Measurements from ENCODE around the gene MYH9. TPM values are rescaled to one million over a fixed set of nuclear protein-coding genes. Genes with fewer than 3 reads are reported as not detected.

Gene MYH9
- total RNA-seq, 8 experiments from 2014 or later, result 10.0 to 119 (median 53.1) TPM

- WGBS, 10 experiments, result 70 to 100% (median 80%) methylated on average over 1 to 9 of the region's 11 CpGs; no CpG with 5 or more reads in 5 of the 10 experiments
- Histone ChIP-seq H3K27ac (no peak overlapping the region), H3K4me1 (replicated peaks in 1 of 2) (no peaks in the 10 kb centered on the region), H3K4me3 (no peak overlapping the region)
- ATAC-seq (replicated peaks in 6 of 8), result no peak
- in situ Hi-C loops (cut with MboI; ENCODE audit: low pct_unique_long_range_greater_than_20kb in 2 of 9, low sequenced_read_pairs in 9 of 9, unreplicated experiment in 9 of 9), result loop anchor here in 2 of 9 experiments (25.0 kb wide), 1 partner anchor 140 kb away; no protein-coding TSS in a partner anchor
These were observed 65.2 kb downstream of the MYH9 start for GRCh38 chr22:36322602-36322915.

DNA sequence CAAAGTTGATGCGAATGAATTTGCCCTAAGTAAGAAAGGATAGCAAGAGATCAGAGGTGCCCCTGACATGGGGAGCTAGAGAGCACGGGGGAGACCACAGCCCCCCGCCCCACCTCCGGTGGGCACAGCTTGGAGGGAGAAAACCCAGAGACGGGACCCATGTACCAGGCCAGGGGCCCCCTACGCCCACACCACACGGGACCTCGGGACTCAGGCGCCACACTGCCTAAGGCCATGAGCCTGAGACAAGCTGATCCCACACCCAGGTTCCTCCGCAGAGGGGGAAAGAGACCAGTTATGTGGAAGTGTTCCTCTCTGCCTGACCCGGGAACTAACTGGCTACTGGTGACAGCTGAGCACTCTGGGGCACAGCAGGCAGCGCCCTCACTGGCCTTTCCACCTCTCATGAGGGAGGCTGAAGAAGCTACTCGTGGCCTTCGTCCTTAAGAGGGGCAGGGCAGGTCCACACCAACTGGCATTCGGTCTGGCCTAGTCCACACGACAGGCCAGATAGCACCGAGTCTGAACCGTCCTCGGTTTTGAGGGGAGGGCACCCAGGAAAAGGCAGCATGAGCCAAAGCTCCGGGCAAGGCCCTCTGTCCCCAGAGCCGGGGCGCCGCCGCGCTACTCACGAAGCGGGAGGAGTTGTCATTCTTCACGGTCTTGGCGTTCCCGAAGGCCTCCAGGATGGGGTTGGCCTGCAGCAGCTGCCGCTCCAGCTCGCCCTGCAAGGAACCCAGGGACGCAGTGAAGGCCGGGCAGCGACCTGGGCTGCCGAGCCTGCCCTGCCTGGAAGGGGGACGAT lies 65.8 kb downstream of the MYH9 start:
- Histone ChIP-seq H3K4me3 (no peak overlapping the region), H3K4me1 (replicated peaks in 1 of 2) (no peaks in the 10 kb centered on the region), H3K27ac (no peak overlapping the region)
- in situ Hi-C loops (cut with MboI; ENCODE audit: low pct_unique_long_range_greater_than_20kb in 2 of 9, low sequenced_read_pairs in 9 of 9, unreplicated experiment in 9 of 9), result loop anchor here in 2 of 9 experiments (25.0 kb wide), 1 partner anchor 140 kb away; no protein-coding TSS in a partner anchor
- 90 to 100% (median 99%) methylated on average over 1 to 19 of the region's 37 CpGs; no CpG with 5 or more reads in 6 of the 10 experiments for WGBS, 10 experiments
- ATAC-seq (replicated peaks in 6 of 8), result no peak

- no peak for ATAC-seq (replicated peaks in 6 of 8)
- H3K4me3 ChIP-seq, result no peak overlapping the region
- 83 to 100% (median 94%) methylated on average over 1 to 4 of the region's 9 CpGs; no CpG with 5 or more reads in 6 of the 10 experiments for WGBS, 10 experiments
- no peak overlapping the region for H3K27ac ChIP-seq
- no peaks in the 10 kb centered on the region for H3K4me1 ChIP-seq (replicated peaks in 1 of 2)
- in situ Hi-C loops (cut with MboI; ENCODE audit: low pct_unique_long_range_greater_than_20kb in 2 of 9, low sequenced_read_pairs in 9 of 9, unreplicated experiment in 9 of 9), result loop anchor here in 2 of 9 experiments (25.0 kb wide), 1 partner anchor 142 kb away; no protein-coding TSS in a partner anchor
These were observed 67.2 kb downstream of the MYH9 start for GRCh38 chr22:36320553-36320952.

- Histone ChIP-seq H3K27ac (no peak overlapping the region), H3K4me3 (no peak overlapping the region), H3K4me1 (replicated peaks in 1 of 2) (no peaks in the 10 kb centered on the region)
- in situ Hi-C loops (cut with MboI; ENCODE audit: low pct_unique_long_range_greater_than_20kb in 2 of 9, low sequenced_read_pairs in 9 of 9, unreplicated experiment in 9 of 9), result loop anchor here in 3 of 9 experiments (10.0 to 25.0 kb wide), 2 partner anchors 142 to 145 kb away; no protein-coding TSS in a partner anchor
- WGBS, 10 experiments, result 73 to 100% (median 96%) methylated on average over 2 to 7 of the region's 26 CpGs; no CpG with 5 or more reads in 6 of the 10 experiments
- ATAC-seq (replicated peaks in 6 of 8), result no peak
These were observed 67.9 kb downstream of the MYH9 start for GRCh38 chr22:36319595-36320497.

- 20 to 100% (median 93%) methylated on average over 1 to 5 of the region's 12 CpGs; no CpG with 5 or more reads in 1 of the 10 experiments for WGBS, 10 experiments
- in situ Hi-C loops (cut with MboI; ENCODE audit: low pct_unique_long_range_greater_than_20kb in 2 of 9, low sequenced_read_pairs in 9 of 9, unreplicated experiment in 9 of 9), result loop anchor here in 3 of 9 experiments (10.0 to 25.0 kb wide), 2 partner anchors 144 to 146 kb away; no protein-coding TSS in a partner anchor
- H3K27ac ChIP-seq, result no peak overlapping the region
- no peak overlapping the region for H3K4me3 ChIP-seq
- no peaks in the 10 kb centered on the region for H3K4me1 ChIP-seq (replicated peaks in 1 of 2)
- ATAC-seq (replicated peaks in 6 of 8), result no peak
These were observed 69.3 kb downstream of the MYH9 start for GRCh38 chr22:36318442-36318841.

- Histone ChIP-seq H3K4me1 (replicated peaks in 1 of 2) (no peaks in the 10 kb centered on the region), H3K27ac (no peak overlapping the region), H3K4me3 (no peak overlapping the region)
- 80 to 100% (median 93%) methylated on average over 1 to 12 of the region's 20 CpGs; no CpG with 5 or more reads in 3 of the 10 experiments for WGBS, 10 experiments
- no peak for ATAC-seq (replicated peaks in 6 of 8)
- in situ Hi-C loops (cut with MboI; ENCODE audit: low pct_unique_long_range_greater_than_20kb in 2 of 9, low sequenced_read_pairs in 9 of 9, unreplicated experiment in 9 of 9), result loop anchor here in 3 of 9 experiments (10.0 to 25.0 kb wide), 2 partner anchors 145 to 147 kb away; no protein-coding TSS in a partner anchor
These were observed 70.0 kb downstream of the MYH9 start for GRCh38 chr22:36317658-36318271.

GRCh38 chr22:36316419-36316818 lies 71.3 kb downstream of the MYH9 start:
- H3K27ac ChIP-seq, result no peak overlapping the region
- no peaks in the 10 kb centered on the region for H3K4me1 ChIP-seq (replicated peaks in 1 of 2)
- no peak overlapping the region for H3K4me3 ChIP-seq
- no peak for ATAC-seq (replicated peaks in 6 of 8)
- in situ Hi-C loops (cut with MboI; ENCODE audit: low pct_unique_long_range_greater_than_20kb in 2 of 9, low sequenced_read_pairs in 9 of 9, unreplicated experiment in 9 of 9), result loop anchor here in 3 of 9 experiments (10.0 to 25.0 kb wide), 2 partner anchors 146 to 148 kb away; no protein-coding TSS in a partner anchor
- WGBS, 10 experiments, result 80 to 100% (median 99%) methylated on average over 1 to 7 of the region's 14 CpGs

DNA sequence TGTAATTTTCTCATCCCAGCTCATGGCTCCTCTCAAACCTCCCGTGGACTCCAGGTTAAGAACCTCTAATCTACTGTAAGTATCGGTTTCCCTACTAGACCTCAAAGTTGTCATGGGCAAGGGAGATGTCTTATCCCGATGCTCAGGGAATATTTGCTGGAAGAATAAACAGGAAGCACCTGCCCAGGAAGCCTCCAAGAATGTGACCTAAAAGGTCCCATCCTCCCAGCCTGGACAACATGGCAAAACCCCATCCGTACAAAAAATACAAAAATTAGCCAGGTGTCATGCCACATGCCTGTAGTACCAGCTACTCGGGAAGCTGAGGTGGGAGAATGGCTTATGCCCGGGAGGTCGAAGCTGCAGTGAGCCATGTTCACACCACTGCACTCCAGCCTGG lies 72.4 kb downstream of the MYH9 start:
- in situ Hi-C loops (cut with MboI; ENCODE audit: low pct_unique_long_range_greater_than_20kb in 2 of 9, low sequenced_read_pairs in 9 of 9, unreplicated experiment in 9 of 9), result loop anchor here in 3 of 9 experiments (10.0 to 25.0 kb wide), 2 partner anchors 147 to 149 kb away; no protein-coding TSS in a partner anchor
- H3K4me1 ChIP-seq (replicated peaks in 1 of 2), result no peaks in the 10 kb centered on the region
- 76 to 100% (median 92%) methylated on average over 1 to 7 of the region's 7 CpGs for WGBS, 10 experiments
- no peak overlapping the region for H3K4me3 ChIP-seq
- no peak overlapping the region for H3K27ac ChIP-seq
- no peak for ATAC-seq (replicated peaks in 6 of 8)

- H3K4me1 ChIP-seq (replicated peaks in 1 of 2), result no peaks in the 10 kb centered on the region
- in situ Hi-C loops (cut with MboI; ENCODE audit: low pct_unique_long_range_greater_than_20kb in 2 of 9, low sequenced_read_pairs in 9 of 9, unreplicated experiment in 9 of 9), result loop anchor here in 3 of 9 experiments (10.0 to 25.0 kb wide), 2 partner anchors 151 to 153 kb away; no protein-coding TSS in a partner anchor
- H3K4me3 ChIP-seq, result no peak overlapping the region
- H3K27ac ChIP-seq, result no peak overlapping the region
- ATAC-seq (replicated peaks in 6 of 8), result peak in 7 of 8 experiments; percentile 36 to 96 (median 90)
- WGBS, 10 experiments, result 20 to 100% (median 86%) methylated on average over 1 to 10 of the region's 18 CpGs; no CpG with 5 or more reads in 3 of the 10 experiments
These were observed 76.2 kb downstream of the MYH9 start for GRCh38 chr22:36311386-36312085.

DNA sequence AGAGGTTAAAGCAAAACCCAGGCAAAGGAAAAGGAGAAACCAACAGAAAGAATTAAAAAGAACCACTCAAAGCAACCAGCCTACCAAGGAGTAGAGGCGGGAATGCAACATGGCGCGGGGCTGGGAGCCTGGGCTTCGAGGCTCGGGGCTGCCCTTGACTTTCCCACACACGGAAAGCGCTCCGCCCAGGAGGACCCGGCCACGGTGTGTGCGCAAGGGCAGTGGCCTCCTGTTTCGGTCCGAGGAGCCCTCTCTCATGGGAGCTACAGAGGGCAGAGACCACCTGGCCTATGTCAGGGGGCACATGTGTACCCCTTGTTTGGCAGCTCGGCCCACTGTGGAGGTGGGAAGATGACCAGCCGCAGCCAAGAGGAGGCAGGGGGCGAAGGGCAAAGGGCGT lies 78.9 kb downstream of the MYH9 start:
- ATAC-seq (replicated peaks in 6 of 8), result no peak
- no peak overlapping the region for H3K4me3 ChIP-seq
- H3K4me1 ChIP-seq (replicated peaks in 1 of 2), result no peaks in the 10 kb centered on the region
- in situ Hi-C loops (cut with MboI; ENCODE audit: low pct_unique_long_range_greater_than_20kb in 2 of 9, low sequenced_read_pairs in 9 of 9, unreplicated experiment in 9 of 9), result loop anchor here in 5 of 9 experiments (10.0 to 25.0 kb wide), 3 partner anchors 153 to 166 kb away; no protein-coding TSS in a partner anchor
- 70 to 90% (median 87%) methylated on average over 2 to 11 of the region's 17 CpGs; no CpG with 5 or more reads in 5 of the 10 experiments for WGBS, 10 experiments
- H3K27ac ChIP-seq, result no peak overlapping the region

- 100% methylated on average over 1 of the region's 18 CpGs; no CpG with 5 or more reads in 9 of the 10 experiments for WGBS, 10 experiments
- Histone ChIP-seq H3K27ac (no peak overlapping the region), H3K4me3 (no peak overlapping the region), H3K4me1 (replicated peaks in 1 of 2) (no peaks in the 10 kb centered on the region)
- in situ Hi-C loops (cut with MboI; ENCODE audit: low pct_unique_long_range_greater_than_20kb in 2 of 9, low sequenced_read_pairs in 9 of 9, unreplicated experiment in 9 of 9), result loop anchor here in 5 of 9 experiments (10.0 to 25.0 kb wide), 3 partner anchors 156 to 169 kb away; no protein-coding TSS in a partner anchor
- no peak for ATAC-seq (replicated peaks in 6 of 8)
These were observed 81.5 kb downstream of the MYH9 start for GRCh38 chr22:36306227-36306626.

Measured in motor neuron (in vitro differentiated cells).